Activated CD4-positive, alpha-beta T cell treated with anti-CD3 and anti-CD28 coated beads for 48 hours (primary cell): Measurements from ENCODE around the gene NIF3L1.

Experiments used
- DNase-seq: peaks from one replicate; pipeline ENCODE4 v3.0.0-alpha.2; 2020

NIF3L1 gene

GRCh38 chr2:200888704-200889625 is at the start of gene NIF3L1, which contains the start of gene PPIL3:
Gene NIF3L1 (plus strand): TSS chr2:200889371. CDS start chr2:200891944, 2,573 bp downstream.
Gene PPIL3 (minus strand): TSS chr2:200889077. CDS start chr2:200887615, 1,462 bp downstream.
- peak; percentile 98 for DNase-seq

- no peak for DNase-seq
Measured at GRCh38 chr2:200839513-200839912, 49.7 kb upstream of the NIF3L1 start.

GRCh38 chr2:200843993-200844948 is 44.9 kb upstream of the NIF3L1 start:
- DNase-seq: no peak

- DNase-seq: no peak
Measured at GRCh38 chr2:200845194-200845593, 44.0 kb upstream of the NIF3L1 start.

GRCh38 chr2:200845669-200846325 is 43.4 kb upstream of the NIF3L1 start:
- DNase-seq: no peak

- DNase-seq: no peak
Measured at GRCh38 chr2:200847269-200847668, 41.9 kb upstream of the NIF3L1 start.

- no peak for DNase-seq
Measured at GRCh38 chr2:200847939-200848338, 41.2 kb upstream of the NIF3L1 start.

- no peak for DNase-seq
Measured at GRCh38 chr2:200850512-200851256, 38.5 kb upstream of the NIF3L1 start.

- DNase-seq: no peak
Measured at GRCh38 chr2:200851398-200852248, 37.5 kb upstream of the NIF3L1 start.

- DNase-seq: no peak
Measured at GRCh38 chr2:200852605-200853004, 36.6 kb upstream of the NIF3L1 start.

GRCh38 chr2:200856806-200857205 is 32.4 kb upstream of the NIF3L1 start:
- no peak for DNase-seq

GRCh38 chr2:200860092-200860795 is 28.9 kb upstream of the NIF3L1 start:
- peak; percentile 59 for DNase-seq

GRCh38 chr2:200861617-200862155 is 27.5 kb upstream of the NIF3L1 start:
- DNase-seq: no peak

- peak; percentile 78 for DNase-seq
Measured at GRCh38 chr2:200862532-200863000, 26.6 kb upstream of the NIF3L1 start.

- peak; percentile 37 for DNase-seq
Measured at GRCh38 chr2:200863782-200864175, 25.4 kb upstream of the NIF3L1 start.

GRCh38 chr2:200864176-200865034 is 24.8 kb upstream of the NIF3L1 start, which contains the start of gene CLK1:
Gene CLK1 (minus strand): TSS chr2:200864658. CDS start chr2:200861862, 2,796 bp downstream.
- DNase-seq: peak; percentile 98

GRCh38 chr2:200869014-200869413 is 20.2 kb upstream of the NIF3L1 start:
- no peak for DNase-seq

GRCh38 chr2:200871151-200871550 is 18.0 kb upstream of the NIF3L1 start:
- DNase-seq: no peak

- DNase-seq: no peak
Measured at GRCh38 chr2:200873560-200873959, 15.6 kb upstream of the NIF3L1 start.
